NCI-H187 treated with DMSO at 0.1 percent for 48 hours (cell line): ENCODE measurements around the gene GBP6.
A peak's percentile ranks its signal among the peaks of the same experiment; 100 is the strongest.
"Not testable (repeated sequence)": the region's sequence is repeated elsewhere in the genome, so short reads cannot be mapped to it uniquely, and the experiment has no call there.

Source experiments
- DNase-seq: peaks from one replicate; lab custom pipeline; 2025; lab: John Stamatoyannopoulos, UW

The GBP6 gene

GRCh38 chr1:89363638-89364536, at the start of gene GBP6:
GBP6 (plus strand) TSS chr1:89364059; CDS start chr1:89368552, 4,493 bp downstream.
- DNase-seq, result no peak

GRCh38 chr1:89322402-89322801, 41.5 kb upstream of the GBP6 start:
- no peak for DNase-seq

GRCh38 chr1:89331890-89332289, 32.0 kb upstream of the GBP6 start:
- no peak for DNase-seq

- no peak for DNase-seq
Measured at GRCh38 chr1:89332461-89332860, 31.4 kb upstream of the GBP6 start.

GRCh38 chr1:89335486-89335885, 28.4 kb upstream of the GBP6 start:
- DNase-seq, result no peak

GRCh38 chr1:89337903-89338302, 26.0 kb upstream of the GBP6 start:
- DNase-seq, result no peak

GRCh38 chr1:89339039-89339438, 24.8 kb upstream of the GBP6 start:
- no peak for DNase-seq

- not testable (repeated sequence) for DNase-seq
Measured at GRCh38 chr1:89345479-89345878, 18.4 kb upstream of the GBP6 start.

- DNase-seq, result no peak
Measured at GRCh38 chr1:89347296-89347695, 16.6 kb upstream of the GBP6 start.

- no peak for DNase-seq
Measured at GRCh38 chr1:89350298-89350697, 13.6 kb upstream of the GBP6 start.

GRCh38 chr1:89351597-89352311, 12.1 kb upstream of the GBP6 start:
- no peak for DNase-seq

GRCh38 chr1:89352421-89352820, 11.4 kb upstream of the GBP6 start:
- no peak for DNase-seq

GRCh38 chr1:89354205-89354604, 9.7 kb upstream of the GBP6 start:
- DNase-seq, result no peak

GRCh38 chr1:89355056-89355455, 8.8 kb upstream of the GBP6 start:
- DNase-seq, result no peak

GRCh38 chr1:89356658-89357400, 7.0 kb upstream of the GBP6 start:
- DNase-seq, result no peak

GRCh38 chr1:89358287-89358893, 5.5 kb upstream of the GBP6 start:
- peak; percentile 10 for DNase-seq

GRCh38 chr1:89360716-89361115, 3.1 kb upstream of the GBP6 start:
- no peak for DNase-seq

- DNase-seq, result no peak
Measured at GRCh38 chr1:89361681-89362080, 2.2 kb upstream of the GBP6 start.

GRCh38 chr1:89363196-89363595, 663 bp upstream of the GBP6 start:
- DNase-seq, result no peak

GRCh38 chr1:89364954-89365550, 1.2 kb downstream of the GBP6 start:
- no peak for DNase-seq

- no peak for DNase-seq
Measured at GRCh38 chr1:89367221-89367620, 3.4 kb downstream of the GBP6 start.

- DNase-seq, result no peak
Measured at GRCh38 chr1:89369331-89369730, 5.5 kb downstream of the GBP6 start.
